ENCODE measurements around the gene EMSY.
"Not testable (repeated sequence)": the region's sequence is repeated elsewhere in the genome, so short reads cannot be mapped to it uniquely, and the experiment has no call there.

The EMSY gene, protein sequence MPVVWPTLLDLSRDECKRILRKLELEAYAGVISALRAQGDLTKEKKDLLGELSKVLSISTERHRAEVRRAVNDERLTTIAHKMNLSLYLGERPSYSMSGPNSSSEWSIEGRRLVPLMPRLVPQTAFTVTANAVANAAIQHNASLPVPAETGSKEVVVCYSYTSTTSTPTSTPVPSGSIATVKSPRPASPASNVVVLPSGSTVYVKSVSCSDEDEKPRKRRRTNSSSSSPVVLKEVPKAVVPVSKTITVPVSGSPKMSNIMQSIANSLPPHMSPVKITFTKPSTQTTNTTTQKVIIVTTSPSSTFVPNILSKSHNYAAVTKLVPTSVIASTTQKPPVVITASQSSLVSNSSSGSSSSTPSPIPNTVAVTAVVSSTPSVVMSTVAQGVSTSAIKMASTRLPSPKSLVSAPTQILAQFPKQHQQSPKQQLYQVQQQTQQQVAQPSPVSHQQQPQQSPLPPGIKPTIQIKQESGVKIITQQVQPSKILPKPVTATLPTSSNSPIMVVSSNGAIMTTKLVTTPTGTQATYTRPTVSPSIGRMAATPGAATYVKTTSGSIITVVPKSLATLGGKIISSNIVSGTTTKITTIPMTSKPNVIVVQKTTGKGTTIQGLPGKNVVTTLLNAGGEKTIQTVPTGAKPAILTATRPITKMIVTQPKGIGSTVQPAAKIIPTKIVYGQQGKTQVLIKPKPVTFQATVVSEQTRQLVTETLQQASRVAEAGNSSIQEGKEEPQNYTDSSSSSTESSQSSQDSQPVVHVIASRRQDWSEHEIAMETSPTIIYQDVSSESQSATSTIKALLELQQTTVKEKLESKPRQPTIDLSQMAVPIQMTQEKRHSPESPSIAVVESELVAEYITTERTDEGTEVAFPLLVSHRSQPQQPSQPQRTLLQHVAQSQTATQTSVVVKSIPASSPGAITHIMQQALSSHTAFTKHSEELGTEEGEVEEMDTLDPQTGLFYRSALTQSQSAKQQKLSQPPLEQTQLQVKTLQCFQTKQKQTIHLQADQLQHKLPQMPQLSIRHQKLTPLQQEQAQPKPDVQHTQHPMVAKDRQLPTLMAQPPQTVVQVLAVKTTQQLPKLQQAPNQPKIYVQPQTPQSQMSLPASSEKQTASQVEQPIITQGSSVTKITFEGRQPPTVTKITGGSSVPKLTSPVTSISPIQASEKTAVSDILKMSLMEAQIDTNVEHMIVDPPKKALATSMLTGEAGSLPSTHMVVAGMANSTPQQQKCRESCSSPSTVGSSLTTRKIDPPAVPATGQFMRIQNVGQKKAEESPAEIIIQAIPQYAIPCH (N-terminal part only)
- 26.7 to 51.7 (median 41.9) reads per million in 3 experiments for total RNA-seq

DNA sequence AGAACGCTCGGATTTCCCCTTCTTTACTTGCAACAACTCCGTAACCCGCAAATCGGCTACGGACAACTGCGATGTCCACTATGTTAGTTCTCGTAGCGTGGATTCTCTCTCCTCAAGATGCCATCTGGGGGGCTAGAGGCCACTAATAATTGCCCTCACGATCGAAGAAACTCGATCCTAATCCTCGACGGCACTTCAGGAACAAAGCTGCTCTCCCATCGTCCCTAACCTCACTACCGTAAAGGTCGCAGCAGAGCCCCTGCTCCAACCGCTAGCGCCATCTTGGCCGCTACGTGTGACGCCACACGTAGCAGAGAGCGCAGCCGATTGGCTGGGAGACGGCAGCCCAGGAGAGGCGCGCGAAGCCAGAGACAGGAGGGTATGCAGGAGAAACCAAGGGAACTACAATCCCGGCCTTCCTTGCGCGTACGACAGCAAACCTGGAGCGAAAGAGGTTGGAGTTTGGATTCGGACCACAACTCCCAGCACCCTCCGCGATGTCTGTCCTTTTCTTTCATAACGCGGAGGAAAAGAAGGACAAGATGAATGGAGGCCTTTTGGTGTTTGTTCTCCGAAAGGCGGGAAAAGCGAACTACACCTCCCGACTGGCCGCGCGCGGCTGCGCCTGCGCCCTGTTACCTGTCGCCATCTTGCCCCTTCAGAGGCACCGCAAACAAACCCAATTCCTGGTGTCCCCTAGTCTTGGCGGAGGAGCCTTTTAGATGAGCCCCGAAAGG, at the start of gene EMSY:
TSS of gene EMSY (plus strand) at position 635 of the 737 bp plus-strand sequence. CDS start 1,921 bp downstream, outside the sequence.
- DNase-seq, result peak; percentile 94

- DNase-seq, result no peak
Observed at GRCh38 chr11:76395296-76395695, 49.5 kb upstream of the EMSY start.

- DNase-seq, result no peak
Observed at GRCh38 chr11:76397383-76397782, 47.4 kb upstream of the EMSY start.

DNA sequence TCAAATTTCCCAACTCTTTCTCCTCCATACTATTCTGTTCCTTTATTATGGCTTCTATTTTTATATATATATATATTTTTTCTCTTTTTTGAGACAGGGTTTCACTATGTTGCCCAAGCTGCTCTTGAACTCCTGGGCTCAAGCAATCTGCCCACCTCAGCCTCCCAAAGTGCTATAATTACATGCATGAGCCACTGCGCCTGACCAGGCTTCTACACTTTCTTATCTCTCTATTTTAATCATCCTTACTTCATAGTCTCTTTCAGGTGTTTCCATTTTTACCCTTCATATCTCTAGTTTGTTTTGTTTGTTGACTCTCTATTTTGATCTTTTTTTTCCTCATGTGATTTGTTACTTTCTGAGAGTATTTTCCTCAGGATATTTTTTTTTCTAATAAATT, 43.9 kb upstream of the EMSY start:
- DNase-seq, result no peak

- not testable (repeated sequence) for DNase-seq
Observed at GRCh38 chr11:76401484-76401883, 43.3 kb upstream of the EMSY start.

- no peak for DNase-seq
Observed at GRCh38 chr11:76406359-76406758, 38.5 kb upstream of the EMSY start.

- DNase-seq, result no peak
Observed at GRCh38 chr11:76408171-76408965, 36.5 kb upstream of the EMSY start.

- DNase-seq, result no peak
Observed at GRCh38 chr11:76410851-76411357, 33.9 kb upstream of the EMSY start.

GRCh38 chr11:76415073-76415472, 29.7 kb upstream of the EMSY start:
- no peak for DNase-seq

DNA sequence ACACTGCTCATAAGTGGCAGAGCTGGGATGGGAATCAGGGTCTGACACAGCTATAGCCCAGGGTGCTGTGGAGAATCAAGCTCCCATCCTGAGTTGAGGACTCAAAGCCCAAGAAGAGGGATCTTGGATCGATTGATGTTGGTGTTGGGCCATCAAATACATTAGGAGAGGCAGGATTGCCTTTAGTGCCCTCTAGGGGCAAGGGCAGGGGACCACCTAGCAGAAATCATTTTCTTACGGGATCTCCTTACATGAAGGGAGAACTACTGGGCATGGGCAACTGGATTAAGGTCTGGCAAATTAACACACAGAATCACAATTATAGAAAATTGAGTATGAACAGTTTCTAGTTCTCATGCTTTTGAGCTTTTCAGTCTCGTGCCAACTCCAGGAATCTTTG, 24.9 kb upstream of the EMSY start:
- no peak for DNase-seq

DNA sequence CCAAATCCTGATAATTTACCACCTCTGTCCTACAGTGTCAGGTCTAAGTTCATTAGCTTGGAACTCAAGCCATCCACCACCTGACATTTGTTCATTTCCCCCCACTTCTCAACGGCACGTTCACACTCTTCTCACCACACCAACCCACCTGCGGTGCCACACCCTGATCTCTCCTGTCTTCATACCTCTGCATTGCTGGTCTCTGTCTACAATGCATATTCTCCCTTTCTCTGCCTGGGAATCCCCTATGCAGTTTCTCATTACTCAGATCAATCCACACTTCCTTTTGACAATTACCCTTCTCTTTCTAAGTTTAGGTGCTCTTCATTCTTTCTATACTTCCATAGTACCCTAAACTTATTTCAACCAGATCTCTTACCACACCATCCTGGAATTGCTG, 20.4 kb upstream of the EMSY start:
- no peak for DNase-seq

GRCh38 chr11:76424891-76425290, 19.9 kb upstream of the EMSY start:
- no peak for DNase-seq

DNA sequence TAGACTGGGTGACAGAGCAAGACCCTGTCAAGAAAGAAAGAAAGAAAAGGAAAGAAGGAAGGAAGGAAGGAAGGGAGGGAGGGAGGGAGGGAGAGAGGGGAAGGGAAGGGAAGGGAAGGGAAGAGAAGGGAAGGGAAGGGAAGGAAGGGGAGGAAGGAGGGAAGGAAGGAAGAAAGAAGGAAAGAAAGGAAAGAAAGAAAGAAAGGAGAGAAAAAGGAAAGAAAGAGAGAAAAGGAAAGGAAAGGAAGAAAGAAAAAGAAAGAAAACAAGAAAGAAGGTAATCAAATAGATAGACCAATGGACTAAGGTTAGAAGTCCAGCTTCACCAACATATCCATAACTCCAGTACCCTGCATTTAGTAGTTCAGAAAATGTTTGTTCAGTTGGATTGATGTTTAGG, 18.2 kb upstream of the EMSY start:
- DNase-seq, result no peak

- no peak for DNase-seq
Observed at GRCh38 chr11:76436020-76436419, 8.8 kb upstream of the EMSY start.

- no peak for DNase-seq
Observed at GRCh38 chr11:76443268-76443980, 1.4 kb upstream of the EMSY start.

DNA sequence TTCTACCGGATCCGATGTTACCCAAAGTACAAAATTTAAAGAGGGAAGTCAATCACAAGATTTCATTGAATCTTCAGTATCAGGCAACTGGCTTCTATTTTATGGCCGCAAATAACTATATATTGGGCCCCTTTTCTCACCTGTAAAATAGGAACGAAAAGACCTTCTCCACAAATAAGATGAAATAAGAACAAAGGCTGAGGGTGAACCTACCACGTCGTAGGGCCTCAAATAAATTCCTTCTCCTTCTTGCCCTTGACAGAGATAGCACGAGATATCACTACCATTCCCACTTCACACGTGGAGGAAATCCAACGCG, 794 bp upstream of the EMSY start:
- no peak for DNase-seq

DNA sequence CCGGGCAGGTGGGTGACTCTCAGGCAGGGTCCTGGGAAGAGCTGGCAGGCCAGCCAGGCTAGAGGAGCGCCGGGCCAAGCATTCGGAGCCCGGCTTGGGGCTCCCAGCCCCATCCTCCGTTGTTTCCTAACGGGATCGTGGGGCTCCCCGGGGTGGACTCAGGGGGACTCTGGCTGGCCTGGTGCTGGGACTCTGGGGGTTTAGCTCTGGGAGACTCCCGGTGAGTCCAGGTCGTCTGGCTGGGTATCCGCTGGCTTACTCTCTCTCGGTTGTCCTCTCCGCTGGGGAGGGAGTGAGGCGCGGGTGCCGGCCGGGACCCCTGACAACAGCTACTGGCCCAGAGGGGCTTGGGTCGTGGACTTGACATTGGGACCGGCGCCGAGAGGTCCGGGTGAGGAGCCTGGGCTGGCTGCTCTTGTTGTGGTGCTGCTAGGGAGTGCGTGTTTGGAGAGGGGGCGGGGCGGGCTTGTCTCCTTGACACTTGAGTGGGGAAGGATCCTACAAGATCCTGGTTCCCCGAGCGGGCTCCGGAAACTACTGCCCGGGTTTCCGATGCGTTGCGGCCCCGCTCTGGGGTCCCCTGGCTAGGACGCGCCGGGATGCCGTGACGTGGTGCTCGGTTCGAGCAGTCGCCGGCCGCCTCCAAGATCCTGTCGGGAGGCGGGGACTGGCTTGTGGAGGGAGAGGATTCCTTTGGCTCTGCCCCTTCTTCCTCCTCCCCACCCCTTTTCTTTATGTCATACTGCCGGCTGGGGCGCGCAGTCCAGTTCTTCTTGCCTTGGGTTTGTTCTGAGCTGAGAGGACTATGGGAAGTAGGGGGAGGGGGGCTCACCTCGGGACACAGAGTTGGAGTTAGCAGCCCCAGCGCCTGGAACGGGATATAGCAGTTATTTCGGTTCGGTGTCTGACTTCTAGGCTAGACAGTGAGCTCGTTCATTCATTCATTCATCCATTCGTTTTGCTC, 585 bp downstream of the EMSY start:
- peak; percentile 32 for DNase-seq

DNA sequence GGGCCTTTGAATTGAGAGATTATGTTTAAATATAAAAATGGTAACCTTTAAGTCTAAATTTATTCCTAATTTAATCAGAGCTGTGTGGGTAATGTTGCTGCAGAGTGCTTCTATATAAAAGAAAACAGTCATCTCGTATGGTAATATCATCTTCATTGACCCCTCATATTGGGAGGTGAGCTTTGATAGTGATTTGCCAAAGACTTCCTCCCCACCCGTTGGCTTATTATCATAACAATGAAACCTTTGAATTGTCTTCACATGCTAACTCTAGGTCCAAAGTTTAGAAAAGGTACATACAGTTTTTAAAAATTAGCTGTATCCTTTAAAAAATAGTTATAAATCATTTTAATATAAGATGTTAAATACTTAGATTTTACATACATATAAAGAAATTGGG, 3.7 kb downstream of the EMSY start:
- no peak for DNase-seq

DNA sequence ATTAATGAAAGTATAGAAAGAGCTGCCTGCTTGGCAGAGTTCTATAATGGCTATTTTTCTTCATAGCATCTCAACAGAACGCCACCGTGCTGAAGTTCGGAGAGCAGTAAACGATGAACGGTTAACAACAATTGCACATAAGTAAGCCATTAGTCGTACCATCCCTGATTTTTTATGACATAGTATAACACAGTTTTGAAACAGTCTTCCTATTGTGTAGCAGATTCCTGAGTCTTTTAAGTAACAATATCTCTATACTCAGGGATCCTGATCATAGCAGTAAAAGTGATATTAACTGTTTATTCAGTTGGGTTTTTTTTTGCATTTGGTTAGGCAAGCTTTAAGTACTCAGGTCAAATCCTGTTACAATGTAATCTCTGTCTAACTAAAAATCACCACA, 8.4 kb downstream of the EMSY start:
- DNase-seq, result no peak
